ENCODE results near the gene ATG101. TPM values are rescaled to one million over a fixed set of nuclear protein-coding genes. Genes with fewer than 3 reads are reported as not detected.
A peak's percentile ranks its signal among the peaks of the same experiment; 100 is the strongest.

ATG101 gene
- total and polyA plus RNA-seq, 2 of the 13 experiments (the other 11 are each of a cell fraction or from before 2014, with no cell fraction given), result 58.2 to 67.7 TPM

- TF ChIP-seq ZFP90 (CRISPR knock-in tag; IDR thresholded peaks at IDR 0.05; ENCODE audit: borderline replicate concordance) (no peak), NFIC (IDR thresholded peaks at IDR 0.05; ENCODE audit: low read length) (no peak), ZNF616 (CRISPR knock-in tag; IDR thresholded peaks at IDR 0.05; ENCODE audit: low read depth) (no peak), GATAD1 (CRISPR knock-in tag; IDR thresholded peaks at IDR 0.05) (no peak), ZFX (CRISPR knock-in tag; IDR thresholded peaks at IDR 0.05; ENCODE audit: low read depth) (peak; percentile 53; the same call in 1 of the 2 replicates), PCBP2 (optimal IDR thresholded peaks at IDR 0.05; ENCODE audit: low read depth, low read length, poor library complexity, severe bottlenecking) (no peak), SIX1 (CRISPR knock-in tag; IDR thresholded peaks at IDR 0.05; ENCODE audit: borderline replicate concordance) (no peak), ZFY (CRISPR knock-in tag; IDR thresholded peaks at IDR 0.05) (no peak), TGIF2 (CRISPR knock-in tag; IDR thresholded peaks at IDR 0.05) (no peak), ZFP82 (CRISPR knock-in tag; IDR thresholded peaks at IDR 0.05; ENCODE audit: borderline replicate concordance) (peak; percentile 82; the same call in 1 of the 2 replicates), ZNF503 (CRISPR knock-in tag; IDR thresholded peaks at IDR 0.05) (no peak; the same call in 1 of the 2 replicates), NFE2L1 (CRISPR knock-in tag; IDR thresholded peaks at IDR 0.05; ENCODE audit: borderline replicate concordance) (no peak), ZNF343 (CRISPR knock-in tag; IDR thresholded peaks at IDR 0.05) (no peak), ZNF841 (CRISPR knock-in tag; IDR thresholded peaks at IDR 0.05; ENCODE audit: borderline replicate concordance) (no peak), KDM3A (CRISPR knock-in tag; IDR thresholded peaks at IDR 0.05; ENCODE audit: low read depth) (0 out of 2 replicates have a peak, but pooled peaks have one; percentile 60), RBFOX2 (IDR thresholded peaks at IDR 0.05; ENCODE audit: low read depth, low read length) (peak; percentile 39), ZNF460 (CRISPR knock-in tag; IDR thresholded peaks at IDR 0.05; ENCODE audit: borderline replicate concordance) (no peak), HIC2 (CRISPR knock-in tag; IDR thresholded peaks at IDR 0.05; ENCODE audit: low read depth) (peak; percentile 71; the same call in 1 of the 2 replicates), ZNF512B (CRISPR knock-in tag; IDR thresholded peaks at IDR 0.05; ENCODE audit: borderline replicate concordance) (no peak), FOSL2 (CRISPR knock-in tag; IDR thresholded peaks at IDR 0.05) (peak; percentile 29; the same call in 1 of the 2 replicates), ZNF235 (CRISPR knock-in tag; IDR thresholded peaks at IDR 0.05; ENCODE audit: borderline replicate concordance) (no peak), POLR2A (IDR thresholded peaks at IDR 0.05; ENCODE audit: insufficient read depth in 1 of 2, low read depth in 2 of 2, low read length in 2 of 2) (no peak), ZNF670 (CRISPR knock-in tag; IDR thresholded peaks at IDR 0.05; ENCODE audit: borderline replicate concordance) (no peak), NRL (CRISPR knock-in tag; IDR thresholded peaks at IDR 0.05; ENCODE audit: borderline replicate concordance) (no peak), NCOR1 (IDR thresholded peaks at IDR 0.05; ENCODE audit: borderline replicate concordance, low read length) (no peak)
These were observed 33.1 kb upstream of the ATG101 start (continued) for GRCh38 chr12:52036587-52037171.

Measured in HepG2 (cell line).